Parathyroid adenoma (tissue), 2 donors: ENCODE data around the gene CLIC3.

Experiments used
- H2AFZ ChIP-seq: fragments of 300-600 bp; sonication (generic); one replicate; pipeline ENCODE4 v1.7.0; 2017; ENCODE audit warnings: antibody characterized with exemption, mild to moderate bottlenecking
- H3K27ac ChIP-seq: fragments of 300-600 bp; sonication (generic); one replicate; pipeline ENCODE4 v1.7.0; 2017
- H3K27me3 ChIP-seq: fragments of 300-600 bp; sonication (generic); one replicate; pipeline ENCODE4 v1.7.0; 2017; ENCODE audit warnings: low read length; ENCODE audit not compliant: control insufficient read depth, insufficient read depth
- H3K36me3 ChIP-seq: fragments of 300-600 bp; sonication (generic); one replicate; pipeline ENCODE4 v1.7.0; 2017; ENCODE audit warnings: low read length; ENCODE audit not compliant: control insufficient read depth, insufficient read depth
- H3K4me1 ChIP-seq: fragments of 300-600 bp; sonication (generic); one replicate; pipeline ENCODE4 v1.7.0; 2017; ENCODE audit warnings: control low read depth
- H3K4me2 ChIP-seq: fragments of 300-600 bp; sonication (generic); one replicate; pipeline ENCODE4 v1.7.0; 2017; ENCODE audit warnings: low read length
- H3K4me3 ChIP-seq: fragments of 300-600 bp; sonication (generic); one replicate; pipeline ENCODE4 v1.7.0; 2017; ENCODE audit warnings: low read depth, low read length
- H3K79me2 ChIP-seq: fragments of 300-600 bp; sonication (generic); one replicate; pipeline ENCODE4 v1.7.0; 2017; ENCODE audit warnings: control low read depth
- H3K9ac ChIP-seq: fragments of 300-600 bp; sonication (generic); one replicate; pipeline ENCODE4 v1.7.0; 2017; ENCODE audit warnings: mild to moderate bottlenecking
- H3K9me3 ChIP-seq: fragments of 300-600 bp; sonication (generic); one replicate; pipeline ENCODE4 v1.7.0; 2017; ENCODE audit warnings: low read length; ENCODE audit not compliant: control insufficient read depth
- TF ChIP-seq, protein P1 (sequence below): fragments of 300-600 bp; sonication (generic); IDR thresholded peaks from one replicate; pipeline ENCODE4 v1.7.0; 2017; ENCODE audit warnings: antibody characterized with exemption, mild to moderate bottlenecking
- donor health status: primary hyperparathyroidism.

The CLIC3 gene

DNA sequence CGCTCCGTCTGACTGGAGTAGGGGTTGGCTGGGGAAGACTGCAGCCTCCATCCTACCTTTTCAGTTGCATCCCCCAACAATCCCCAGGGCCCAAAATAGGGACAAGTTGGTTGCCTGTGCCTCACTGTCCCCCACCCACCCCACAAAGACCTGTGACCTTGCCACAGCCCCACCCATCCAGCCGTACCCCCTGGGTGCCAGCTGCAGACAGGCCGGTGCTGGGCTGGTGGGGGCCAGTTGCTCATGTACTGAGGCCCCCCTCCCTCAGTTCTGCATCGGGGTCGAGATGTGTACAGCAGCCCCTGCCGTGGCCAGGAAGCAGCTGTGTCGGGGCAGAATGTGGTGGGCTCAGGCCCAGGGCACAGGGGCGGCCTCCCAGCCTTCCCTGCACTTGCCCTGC lies 13.2 kb downstream of the CLIC3 start:
- no peak overlapping the region for H3K9ac ChIP-seq
- H3K36me3 ChIP-seq, result no peaks in the 10 kb centered on the region
- no peaks in the 10 kb centered on the region for H3K27me3 ChIP-seq

GRCh38 chr9:136982232-136983051 lies 13.9 kb downstream of the CLIC3 start, which contains the start of gene LCNL1:
LCNL1 (plus strand) TSS chr9:136982993; CDS start chr9:136983587, 594 bp downstream.
- H3K4me2 ChIP-seq, result no peak within 1 kb of the TSS
- H3K9ac ChIP-seq, result no peak within 1 kb of the TSS
- no peaks in the 10 kb centered on the region for H3K27me3 ChIP-seq
- no peak within 1 kb of the TSS for H2AFZ ChIP-seq
- H3K4me3 ChIP-seq, result no peak within 1 kb of the TSS
- no peaks in the 10 kb centered on the region for H3K79me2 ChIP-seq
- peak within 1 kb of the TSS; percentile 44 for H3K27ac ChIP-seq
- no peaks in the 10 kb centered on the region for H3K36me3 ChIP-seq
- H3K9me3 ChIP-seq, result no peaks in the 10 kb centered on the region
- TF ChIP-seq, protein P1, sequence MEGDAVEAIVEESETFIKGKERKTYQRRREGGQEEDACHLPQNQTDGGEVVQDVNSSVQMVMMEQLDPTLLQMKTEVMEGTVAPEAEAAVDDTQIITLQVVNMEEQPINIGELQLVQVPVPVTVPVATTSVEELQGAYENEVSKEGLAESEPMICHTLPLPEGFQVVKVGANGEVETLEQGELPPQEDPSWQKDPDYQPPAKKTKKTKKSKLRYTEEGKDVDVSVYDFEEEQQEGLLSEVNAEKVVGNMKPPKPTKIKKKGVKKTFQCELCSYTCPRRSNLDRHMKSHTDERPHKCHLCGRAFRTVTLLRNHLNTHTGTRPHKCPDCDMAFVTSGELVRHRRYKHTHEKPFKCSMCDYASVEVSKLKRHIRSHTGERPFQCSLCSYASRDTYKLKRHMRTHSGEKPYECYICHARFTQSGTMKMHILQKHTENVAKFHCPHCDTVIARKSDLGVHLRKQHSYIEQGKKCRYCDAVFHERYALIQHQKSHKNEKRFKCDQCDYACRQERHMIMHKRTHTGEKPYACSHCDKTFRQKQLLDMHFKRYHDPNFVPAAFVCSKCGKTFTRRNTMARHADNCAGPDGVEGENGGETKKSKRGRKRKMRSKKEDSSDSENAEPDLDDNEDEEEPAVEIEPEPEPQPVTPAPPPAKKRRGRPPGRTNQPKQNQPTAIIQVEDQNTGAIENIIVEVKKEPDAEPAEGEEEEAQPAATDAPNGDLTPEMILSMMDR, result no peak
- no peaks in the 10 kb centered on the region for H3K4me1 ChIP-seq

More for the DNA sequence above, 13.2 kb downstream of the CLIC3 start:
- Histone ChIP-seq H3K4me2 (no peak overlapping the region), H3K27ac (no peak overlapping the region), H3K4me3 (no peak overlapping the region), H3K79me2 (no peaks in the 10 kb centered on the region), H3K4me1 (no peaks in the 10 kb centered on the region), H3K9me3 (no peaks in the 10 kb centered on the region), H2AFZ (no peak overlapping the region)
- TF ChIP-seq, protein P1, result no peak

DNA sequence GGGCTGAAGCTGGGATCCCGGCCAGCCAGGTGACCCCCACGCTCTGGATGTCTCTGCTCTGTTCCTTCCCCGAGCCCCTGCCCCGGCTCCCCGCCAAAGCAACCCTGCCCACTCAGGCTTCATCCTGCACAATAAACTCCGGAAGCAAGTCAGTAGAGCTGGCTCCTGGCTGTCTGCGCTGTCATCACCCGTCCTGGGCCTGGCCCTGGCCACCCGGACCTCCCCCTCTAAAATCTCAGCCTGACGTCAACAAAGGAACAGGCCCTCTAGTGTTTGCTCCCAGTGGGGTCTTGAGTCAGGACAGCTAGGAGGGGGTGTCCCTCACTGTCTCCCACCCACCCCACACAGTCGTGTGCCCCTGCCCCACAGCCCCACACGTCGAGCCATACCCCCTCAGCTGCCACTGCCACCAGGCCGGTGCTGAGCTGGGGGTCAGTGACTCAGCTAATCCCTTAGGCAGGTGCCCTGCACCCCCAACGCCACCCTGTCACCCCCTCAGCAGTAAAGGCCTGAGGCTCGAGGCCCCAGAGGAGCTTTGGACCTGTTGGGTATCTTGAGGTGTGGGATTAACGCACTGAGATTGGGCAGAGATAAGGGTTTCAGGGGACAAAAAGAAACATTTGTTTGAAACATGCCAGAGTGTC lies 14.7 kb downstream of the CLIC3 start:
- Histone ChIP-seq H3K27me3 (no peaks in the 10 kb centered on the region), H3K4me2 (no peak overlapping the region), H3K4me3 (no peak overlapping the region), H3K9me3 (no peaks in the 10 kb centered on the region), H3K79me2 (no peaks in the 10 kb centered on the region), H3K4me1 (no peaks in the 10 kb centered on the region), H3K36me3 (no peaks in the 10 kb centered on the region), H3K9ac (no peak overlapping the region), H2AFZ (no peak overlapping the region), H3K27ac (peak overlapping the region; percentile 44)
- TF ChIP-seq, protein P1, result no peak

DNA sequence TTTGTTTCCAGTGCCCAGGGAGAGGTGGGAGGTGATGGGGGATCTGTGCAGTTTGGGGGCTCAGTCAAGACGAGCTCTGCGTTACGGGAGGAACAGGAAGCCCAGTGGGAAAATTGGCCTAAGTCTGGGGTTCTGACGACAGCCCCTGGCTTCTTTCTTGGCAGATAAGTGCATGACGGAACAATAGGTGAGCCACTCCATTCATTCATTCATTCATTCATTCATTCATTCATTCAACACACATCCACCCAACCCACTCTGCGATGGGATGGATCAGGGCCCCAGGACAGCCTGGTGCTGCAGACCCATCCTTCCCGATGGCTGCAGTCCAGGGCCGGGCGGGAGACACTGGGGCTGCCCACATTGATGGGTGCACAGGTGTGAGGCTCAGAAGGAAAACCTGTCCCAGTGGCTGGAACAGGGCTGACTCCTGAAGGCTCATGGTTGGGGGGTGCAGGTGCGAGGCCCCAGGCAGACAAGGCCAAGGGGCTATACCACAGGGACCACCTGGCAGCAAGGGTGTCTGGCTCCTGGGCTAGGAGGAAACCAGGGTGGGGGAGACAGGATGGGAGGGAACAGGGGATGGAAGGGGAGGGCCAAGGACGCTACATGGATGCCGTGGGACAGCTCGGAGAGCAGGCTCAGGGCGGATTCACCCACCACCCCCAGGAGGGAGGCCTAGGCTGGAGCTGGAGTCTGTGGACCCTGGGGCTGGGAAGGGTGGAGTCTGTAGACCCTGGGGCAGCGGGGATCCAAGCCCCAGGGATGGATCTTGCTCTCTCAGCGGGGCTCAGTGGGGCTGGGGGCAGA lies 15.5 kb downstream of the CLIC3 start:
- no peak overlapping the region for H3K4me3 ChIP-seq
- H3K4me2 ChIP-seq, result no peak overlapping the region
- no peaks in the 10 kb centered on the region for H3K79me2 ChIP-seq
- no peaks in the 10 kb centered on the region for H3K27me3 ChIP-seq
- H3K4me1 ChIP-seq, result no peaks in the 10 kb centered on the region
- peak overlapping the region; percentile 24 for H3K27ac ChIP-seq
- H3K36me3 ChIP-seq, result no peaks in the 10 kb centered on the region
- H2AFZ ChIP-seq, result no peak overlapping the region
- H3K9me3 ChIP-seq, result no peaks in the 10 kb centered on the region
- TF ChIP-seq, protein P1, result no peak
- H3K9ac ChIP-seq, result no peak overlapping the region
